Measurements from ENCODE around the gene CYP4F12.

The CYP4F12 gene

DNA sequence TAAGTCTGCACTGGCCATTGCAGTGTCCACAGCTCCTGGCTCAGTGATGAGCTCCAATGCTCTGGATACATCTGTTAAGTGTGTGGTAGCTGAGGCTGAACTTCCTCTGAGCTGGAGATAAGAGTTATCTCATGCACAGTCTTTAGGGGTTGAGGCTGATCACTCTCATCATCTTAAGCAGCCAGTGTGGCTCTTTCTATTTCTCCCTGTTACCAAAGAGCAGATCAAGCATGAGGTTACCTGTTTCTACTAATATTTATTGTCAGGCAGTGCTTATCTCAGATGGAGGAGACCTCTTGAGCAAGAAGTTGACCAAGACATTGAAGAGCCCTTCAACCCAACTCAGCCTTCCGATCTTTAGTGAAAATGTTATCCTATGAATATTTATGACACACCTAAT lies 48.4 kb downstream of the CYP4F12 start:
- Histone ChIP-seq H3K27me3 (ENCODE audit: low read depth, low read length) (no peaks in the 10 kb centered on the region), H3K36me3 (ENCODE audit: control insufficient read depth in 1 of 2, insufficient read depth in 2 of 2, low read length in 2 of 2) (no peaks in the 10 kb centered on the region), H3K9me3 (ENCODE audit: control insufficient read depth in 1 of 2, low read length in 2 of 2) (no peaks in the 10 kb centered on the region), H3K4me3 (ENCODE audit: low read depth in 1 of 2, low read length in 2 of 2) (no peak overlapping the region), H3K27ac (ENCODE audit: low read length) (no peak overlapping the region), H3K4me1 (ENCODE audit: control insufficient read depth in 1 of 2, insufficient read depth in 2 of 2, low read length in 2 of 2) (no peaks in the 10 kb centered on the region)

- Histone ChIP-seq H3K36me3 (ENCODE audit: control insufficient read depth in 1 of 2, insufficient read depth in 2 of 2, low read length in 2 of 2) (no peaks in the 10 kb centered on the region), H3K27ac (ENCODE audit: low read length) (no peak overlapping the region), H3K27me3 (ENCODE audit: low read depth, low read length) (no peaks in the 10 kb centered on the region), H3K9me3 (ENCODE audit: control insufficient read depth in 1 of 2, low read length in 2 of 2) (no peaks in the 10 kb centered on the region), H3K4me3 (ENCODE audit: low read depth in 1 of 2, low read length in 2 of 2) (no peak overlapping the region), H3K4me1 (ENCODE audit: control insufficient read depth in 1 of 2, insufficient read depth in 2 of 2, low read length in 2 of 2) (no peaks in the 10 kb centered on the region)
Observed at GRCh38 chr19:15722956-15723355, 50.1 kb downstream of the CYP4F12 start.

GRCh38 chr19:15727724-15728123 lies 54.8 kb downstream of the CYP4F12 start, which contains the start of gene OR10H2:
Gene OR10H2 (plus strand): TSS chr19:15728024. CDS start chr19:15728044, 20 bp downstream.
- Histone ChIP-seq H3K36me3 (ENCODE audit: control insufficient read depth in 1 of 2, insufficient read depth in 2 of 2, low read length in 2 of 2) (no peaks in the 10 kb centered on the region), H3K9me3 (ENCODE audit: control insufficient read depth in 1 of 2, low read length in 2 of 2) (no peaks in the 10 kb centered on the region), H3K4me1 (ENCODE audit: control insufficient read depth in 1 of 2, insufficient read depth in 2 of 2, low read length in 2 of 2) (no peaks in the 10 kb centered on the region), H3K27ac (ENCODE audit: low read length) (no peak within 1 kb of the TSS), H3K4me3 (ENCODE audit: low read depth in 1 of 2, low read length in 2 of 2) (no peak within 1 kb of the TSS), H3K27me3 (ENCODE audit: low read depth, low read length) (no peaks in the 10 kb centered on the region)

- Histone ChIP-seq H3K4me3 (ENCODE audit: low read depth in 1 of 2, low read length in 2 of 2) (no peak overlapping the region), H3K36me3 (ENCODE audit: control insufficient read depth in 1 of 2, insufficient read depth in 2 of 2, low read length in 2 of 2) (no peaks in the 10 kb centered on the region), H3K27ac (ENCODE audit: low read length) (no peak overlapping the region), H3K4me1 (ENCODE audit: control insufficient read depth in 1 of 2, insufficient read depth in 2 of 2, low read length in 2 of 2) (no peaks in the 10 kb centered on the region), H3K27me3 (ENCODE audit: low read depth, low read length) (no peaks in the 10 kb centered on the region), H3K9me3 (ENCODE audit: control insufficient read depth in 1 of 2, low read length in 2 of 2) (no peaks in the 10 kb centered on the region)
Observed at GRCh38 chr19:15730538-15730937, 57.7 kb downstream of the CYP4F12 start.

GRCh38 chr19:15732388-15732787 lies 59.5 kb downstream of the CYP4F12 start:
- no peaks in the 10 kb centered on the region for H3K4me1 ChIP-seq (ENCODE audit: control insufficient read depth in 1 of 2, insufficient read depth in 2 of 2, low read length in 2 of 2)
- H3K9me3 ChIP-seq (ENCODE audit: control insufficient read depth in 1 of 2, low read length in 2 of 2) = no peaks in the 10 kb centered on the region
- no peaks in the 10 kb centered on the region for H3K27me3 ChIP-seq (ENCODE audit: low read depth, low read length)
- H3K27ac ChIP-seq (ENCODE audit: low read length) = no peak overlapping the region
- no peak overlapping the region for H3K4me3 ChIP-seq (ENCODE audit: low read depth in 1 of 2, low read length in 2 of 2)
- H3K36me3 ChIP-seq (ENCODE audit: control insufficient read depth in 1 of 2, insufficient read depth in 2 of 2, low read length in 2 of 2) = no peaks in the 10 kb centered on the region

- no peaks in the 10 kb centered on the region for H3K36me3 ChIP-seq (ENCODE audit: control insufficient read depth in 1 of 2, insufficient read depth in 2 of 2, low read length in 2 of 2)
- H3K9me3 ChIP-seq (ENCODE audit: control insufficient read depth in 1 of 2, low read length in 2 of 2) = no peaks in the 10 kb centered on the region
- no peaks in the 10 kb centered on the region for H3K4me1 ChIP-seq (ENCODE audit: control insufficient read depth in 1 of 2, insufficient read depth in 2 of 2, low read length in 2 of 2)
- no peak overlapping the region for H3K27ac ChIP-seq (ENCODE audit: low read length)
- H3K4me3 ChIP-seq (ENCODE audit: low read depth in 1 of 2, low read length in 2 of 2) = no peak overlapping the region
- no peaks in the 10 kb centered on the region for H3K27me3 ChIP-seq (ENCODE audit: low read depth, low read length)
Observed at GRCh38 chr19:15733895-15734294, 61.0 kb downstream of the CYP4F12 start.

DNA sequence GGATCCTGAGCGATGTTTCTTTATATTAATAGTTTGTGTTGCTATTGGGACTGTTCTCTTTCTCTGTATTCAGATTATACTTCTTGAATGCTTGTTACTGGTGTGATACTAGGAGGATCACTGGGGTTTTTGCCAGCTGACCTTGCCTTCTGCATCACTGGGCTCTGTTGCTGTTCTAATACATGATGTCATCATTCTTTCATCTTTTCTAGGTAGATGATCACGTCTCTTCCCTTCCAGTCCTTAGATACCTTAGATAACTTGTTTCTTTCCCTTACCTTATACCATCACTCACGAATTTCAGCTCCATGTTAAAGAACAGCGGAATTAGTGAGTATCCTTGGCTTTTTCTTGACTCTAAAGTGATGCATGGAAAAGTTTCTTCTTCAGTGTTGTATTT lies 64.8 kb downstream of the CYP4F12 start, which contains the start of gene OR10H3:
TSS of gene OR10H3 (plus strand) at position 264 of the 400 bp plus-strand sequence. CDS start 3,408 bp downstream, outside the sequence.
- H3K27me3 ChIP-seq (ENCODE audit: low read depth, low read length) = no peaks in the 10 kb centered on the region
- H3K4me3 ChIP-seq (ENCODE audit: low read depth in 1 of 2, low read length in 2 of 2) = no peak within 1 kb of the TSS
- H3K4me1 ChIP-seq (ENCODE audit: control insufficient read depth in 1 of 2, insufficient read depth in 2 of 2, low read length in 2 of 2) = no peaks in the 10 kb centered on the region
- H3K9me3 ChIP-seq (ENCODE audit: control insufficient read depth in 1 of 2, low read length in 2 of 2) = peaks cover 15% of the 10 kb centered on the region in 2 donors
- H3K36me3 ChIP-seq (ENCODE audit: control insufficient read depth in 1 of 2, insufficient read depth in 2 of 2, low read length in 2 of 2) = no peaks in the 10 kb centered on the region
- no peak within 1 kb of the TSS for H3K27ac ChIP-seq (ENCODE audit: low read length)

DNA sequence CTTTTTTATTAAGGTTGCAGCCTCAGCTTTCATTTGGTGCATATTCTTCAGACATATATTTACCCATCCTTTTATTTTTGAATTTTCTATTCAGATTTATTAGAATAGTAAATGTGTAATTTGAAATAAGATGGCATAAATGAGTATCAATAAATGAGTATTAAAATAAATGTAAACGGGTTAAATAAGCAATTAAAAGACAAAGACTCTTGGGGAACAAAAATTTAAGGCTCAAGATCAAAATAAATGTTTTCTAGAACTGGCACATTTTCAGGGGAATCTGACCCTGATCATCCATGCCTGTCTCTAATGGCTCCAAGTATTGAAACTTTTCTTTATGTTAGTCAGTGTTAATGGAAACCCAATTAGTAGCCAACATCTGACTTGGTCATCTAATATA lies 67.9 kb downstream of the CYP4F12 start:
- H3K36me3 ChIP-seq (ENCODE audit: control insufficient read depth in 1 of 2, insufficient read depth in 2 of 2, low read length in 2 of 2) = no peaks in the 10 kb centered on the region
- no peaks in the 10 kb centered on the region for H3K4me1 ChIP-seq (ENCODE audit: control insufficient read depth in 1 of 2, insufficient read depth in 2 of 2, low read length in 2 of 2)
- no peak overlapping the region for H3K27ac ChIP-seq (ENCODE audit: low read length)
- no peak overlapping the region for H3K4me3 ChIP-seq (ENCODE audit: low read depth in 1 of 2, low read length in 2 of 2)
- no peaks in the 10 kb centered on the region for H3K27me3 ChIP-seq (ENCODE audit: low read depth, low read length)
- peaks cover 15% of the 10 kb centered on the region in 2 donors for H3K9me3 ChIP-seq (ENCODE audit: control insufficient read depth in 1 of 2, low read length in 2 of 2)

All from muscle layer of duodenum (tissue), 2 donors.